C4-2B (cell line): Measurements from ENCODE around the gene MMAA.
"Not testable (repeated sequence)": the region's sequence is repeated elsewhere in the genome, so short reads cannot be mapped to it uniquely, and the experiment has no call there.

Experiments used
- ZFX ChIP-seq: fragments of 450-650 bp; IDR thresholded peaks from 2 replicates; pipeline ENCODE4 v1.6.1; 2017
- TF ChIP-seq, protein P1 (sequence below): fragments of 450-650 bp; conservative IDR thresholded peaks from 2 replicates; pipeline ENCODE4 v1.5.1; 2017; ENCODE audit warnings: mild to moderate bottlenecking

DNA sequence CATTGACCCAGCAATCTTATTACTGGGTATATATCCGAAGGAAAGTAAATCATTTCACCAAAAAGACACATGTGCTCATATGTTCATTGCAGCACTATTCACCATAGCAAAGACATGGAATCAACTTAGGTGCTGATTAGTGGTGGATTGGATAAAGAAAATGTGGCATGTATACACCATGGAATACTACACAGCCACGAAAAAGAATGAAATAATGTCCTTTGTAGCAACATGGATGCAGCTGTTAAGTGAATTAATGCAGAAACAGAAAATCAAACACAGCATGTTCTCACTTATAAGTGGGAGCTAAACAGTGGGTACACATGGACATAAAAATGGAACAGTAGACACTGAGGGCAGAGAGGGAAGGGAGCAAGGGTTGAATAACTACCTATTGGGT lies 72.2 kb downstream of the MMAA start:
- TF ChIP-seq, protein P1, sequence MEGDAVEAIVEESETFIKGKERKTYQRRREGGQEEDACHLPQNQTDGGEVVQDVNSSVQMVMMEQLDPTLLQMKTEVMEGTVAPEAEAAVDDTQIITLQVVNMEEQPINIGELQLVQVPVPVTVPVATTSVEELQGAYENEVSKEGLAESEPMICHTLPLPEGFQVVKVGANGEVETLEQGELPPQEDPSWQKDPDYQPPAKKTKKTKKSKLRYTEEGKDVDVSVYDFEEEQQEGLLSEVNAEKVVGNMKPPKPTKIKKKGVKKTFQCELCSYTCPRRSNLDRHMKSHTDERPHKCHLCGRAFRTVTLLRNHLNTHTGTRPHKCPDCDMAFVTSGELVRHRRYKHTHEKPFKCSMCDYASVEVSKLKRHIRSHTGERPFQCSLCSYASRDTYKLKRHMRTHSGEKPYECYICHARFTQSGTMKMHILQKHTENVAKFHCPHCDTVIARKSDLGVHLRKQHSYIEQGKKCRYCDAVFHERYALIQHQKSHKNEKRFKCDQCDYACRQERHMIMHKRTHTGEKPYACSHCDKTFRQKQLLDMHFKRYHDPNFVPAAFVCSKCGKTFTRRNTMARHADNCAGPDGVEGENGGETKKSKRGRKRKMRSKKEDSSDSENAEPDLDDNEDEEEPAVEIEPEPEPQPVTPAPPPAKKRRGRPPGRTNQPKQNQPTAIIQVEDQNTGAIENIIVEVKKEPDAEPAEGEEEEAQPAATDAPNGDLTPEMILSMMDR, result not testable (repeated sequence)
- not testable (repeated sequence) for TF ChIP-seq ZFX
